ENCODE results near the gene RIPOR3.

RIPOR3 gene

DNA sequence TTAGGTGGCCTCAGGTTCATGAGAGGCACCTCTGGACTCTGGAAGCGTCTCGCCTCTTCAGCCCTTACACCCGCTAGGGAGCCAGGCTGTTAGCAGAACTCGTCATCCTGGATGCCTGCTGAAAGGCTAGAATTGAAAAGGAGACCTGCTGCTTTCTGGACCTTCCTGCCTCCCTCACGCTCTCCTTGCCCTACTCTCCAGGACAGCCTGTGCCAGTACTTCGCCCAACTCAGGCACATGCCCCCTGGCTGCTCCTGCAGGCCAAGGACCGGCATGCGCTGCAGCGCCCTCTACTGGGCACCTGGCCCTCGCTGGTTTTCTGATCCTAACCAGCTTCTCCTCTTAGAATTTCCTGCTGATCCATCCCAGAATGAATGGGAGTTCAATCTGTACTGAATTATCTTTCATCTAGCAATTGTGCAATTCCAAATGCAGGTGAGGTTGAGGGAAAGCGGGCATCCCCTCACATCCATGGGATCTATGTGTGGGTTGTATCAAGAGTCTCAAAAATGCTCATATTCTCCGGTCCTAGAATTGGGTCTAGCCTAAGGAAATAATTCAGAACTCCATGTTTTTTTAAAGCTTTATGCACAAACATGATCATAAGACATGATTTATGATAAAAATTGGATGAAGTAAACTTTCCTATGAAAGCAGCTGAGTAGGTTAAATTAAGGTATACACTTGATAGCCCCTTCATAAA is 103.2 kb downstream of the RIPOR3 start:
- peak in 7 of 14 donors; percentile 3 to 73 (median 37) for DNase-seq

DNA sequence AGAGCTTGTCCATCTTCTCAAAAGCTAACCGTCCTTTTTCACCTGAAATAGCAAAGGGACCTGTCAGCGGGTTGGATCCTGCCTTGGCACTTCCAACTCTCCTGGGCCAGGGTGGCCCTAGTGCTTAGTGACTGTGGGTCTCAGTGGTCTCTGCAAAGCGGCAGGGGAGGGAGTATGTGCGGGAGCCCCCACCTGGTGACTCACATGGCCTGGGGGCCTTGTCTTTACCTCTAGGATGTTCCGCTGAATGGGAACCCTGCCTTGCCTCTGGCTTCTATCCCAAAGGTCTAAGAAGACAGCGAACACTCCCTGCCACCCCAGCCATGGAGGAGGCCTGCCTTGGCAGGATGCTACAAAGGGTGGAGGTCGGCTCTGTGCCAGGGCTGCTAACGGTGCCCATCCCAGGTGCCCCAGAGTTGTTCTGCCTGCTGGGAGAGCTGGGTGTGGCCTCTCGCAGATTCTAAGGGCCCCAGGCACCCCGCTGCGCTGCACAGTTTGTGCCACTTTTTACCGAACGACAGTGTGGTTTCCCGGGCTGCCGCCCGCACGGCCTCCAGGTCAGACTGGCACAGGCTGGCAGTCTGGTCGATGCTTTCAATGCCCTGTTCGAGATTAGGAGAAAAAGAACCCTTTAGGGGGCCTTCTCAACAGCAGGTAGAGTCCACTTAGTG is 103.9 kb downstream of the RIPOR3 start:
- DNase-seq, result peak in 1 of 14 donors; percentile 31

DNA sequence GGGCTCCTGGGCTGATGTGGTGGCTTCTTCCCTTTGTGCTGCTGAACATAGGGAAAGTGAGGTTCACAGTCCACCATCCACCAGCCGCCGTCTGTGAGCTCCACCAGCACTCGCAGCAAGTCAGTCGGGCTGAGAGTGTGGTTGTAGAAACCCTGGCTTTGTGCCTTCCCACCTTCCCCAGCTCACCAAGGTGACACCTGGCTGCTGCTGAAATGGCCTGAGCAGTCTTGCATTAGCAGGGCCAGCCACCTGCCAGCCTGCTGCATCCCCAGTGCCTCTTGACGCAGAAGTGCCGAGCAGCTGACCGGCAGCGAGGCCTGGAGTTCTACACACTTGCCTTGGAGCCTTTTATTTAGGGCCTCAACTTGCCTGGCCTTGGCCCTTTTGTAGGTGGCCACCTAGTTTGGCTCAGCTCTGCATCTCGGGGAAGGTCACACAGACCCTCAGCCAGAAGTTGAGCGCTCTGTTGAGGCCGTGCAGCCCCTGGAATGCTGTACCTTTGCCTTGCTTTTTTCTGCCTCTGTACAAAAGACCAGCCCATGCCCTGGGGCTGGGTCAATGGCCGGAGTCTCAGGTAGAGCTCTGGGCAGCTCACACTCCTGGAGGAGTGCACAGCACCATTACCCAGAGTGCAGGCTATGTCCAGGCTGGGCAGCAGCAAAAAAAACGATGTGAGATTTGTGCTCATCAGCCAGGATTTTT is 104.7 kb downstream of the RIPOR3 start:
- no peak for DNase-seq

- DNase-seq, result no peak
These were observed 105.7 kb downstream of the RIPOR3 start for GRCh38 chr20:50585678-50586077.

DNA sequence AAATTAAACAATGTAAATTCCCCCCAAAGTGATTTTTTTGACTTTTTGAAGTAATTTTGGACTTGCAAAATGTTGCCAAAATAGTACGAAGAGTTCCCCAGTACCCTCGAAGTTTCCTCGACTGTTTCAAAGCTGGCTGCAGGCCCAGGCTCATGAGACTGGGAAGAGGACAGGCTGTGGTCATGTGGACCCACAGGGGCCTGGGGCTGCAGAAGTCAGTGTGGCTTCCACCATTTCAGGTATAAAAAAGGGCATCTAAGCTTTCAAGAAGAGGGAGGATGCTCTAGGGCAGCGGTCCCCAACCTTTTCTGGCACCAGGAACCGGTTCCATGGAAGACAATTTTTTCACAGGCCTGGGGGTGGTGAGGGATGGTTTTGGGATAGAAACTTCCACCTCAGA is 106.1 kb downstream of the RIPOR3 start:
- DNase-seq, result no peak

DNA sequence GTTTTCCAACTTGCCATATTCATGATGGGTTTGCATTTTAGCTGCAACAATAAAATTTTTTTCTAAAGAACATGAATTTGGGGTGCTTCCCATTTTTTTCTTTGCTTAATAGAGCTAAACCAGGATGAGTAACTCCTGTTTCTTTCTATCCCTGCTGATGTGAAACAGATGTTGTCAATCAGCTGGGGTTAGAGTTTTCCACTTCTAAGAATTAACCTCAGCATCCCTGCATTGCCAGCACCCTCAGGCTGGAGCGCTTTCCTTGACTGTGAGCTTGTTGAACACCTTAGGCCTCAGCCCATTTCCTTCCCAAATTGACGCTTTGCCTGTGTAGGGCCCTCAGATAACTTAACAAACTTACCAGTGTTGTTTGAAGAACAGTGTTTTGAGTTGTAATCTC is 106.7 kb downstream of the RIPOR3 start:
- DNase-seq, result no peak

- DNase-seq, result no peak
These were observed 107.7 kb downstream of the RIPOR3 start for GRCh38 chr20:50583442-50584150.

- no peak for DNase-seq
These were observed 108.6 kb downstream of the RIPOR3 start for GRCh38 chr20:50582591-50583234.

GRCh38 chr20:50582092-50582491 is 109.2 kb downstream of the RIPOR3 start:
- DNase-seq, result no peak

DNA sequence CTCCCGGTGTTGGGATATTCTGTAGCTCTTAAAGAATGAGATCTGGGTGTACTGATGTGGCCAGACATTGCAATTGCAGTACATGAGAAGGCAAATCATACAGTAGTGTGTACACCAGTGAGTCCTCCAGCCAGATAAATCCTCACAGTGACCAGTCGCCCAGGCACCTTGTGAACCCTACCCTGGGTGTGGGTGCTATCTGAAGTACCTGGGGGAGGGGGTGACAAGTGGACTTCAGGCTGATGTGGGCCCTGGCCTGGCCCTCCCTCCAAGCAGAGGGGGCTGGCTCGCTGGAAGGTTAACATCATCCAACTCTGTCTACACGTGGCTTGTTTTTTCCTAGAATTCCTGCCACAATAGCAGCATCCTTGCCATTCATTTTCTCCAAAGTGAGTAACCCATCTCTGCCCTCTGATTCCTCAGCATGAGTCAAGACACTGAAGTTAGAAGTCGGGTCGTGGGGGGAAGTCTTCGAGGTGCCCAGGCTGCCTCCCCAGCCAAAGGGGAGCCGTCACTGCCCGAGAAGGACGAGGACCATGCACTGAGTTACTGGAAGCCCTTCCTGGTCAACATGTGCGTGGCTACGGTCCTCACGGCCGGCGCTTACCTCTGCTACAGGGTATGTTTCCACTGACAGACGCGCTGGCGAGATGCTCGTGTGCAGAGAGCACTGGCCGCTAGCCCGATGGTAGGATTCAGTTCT is 110.3 kb downstream of the RIPOR3 start:
- DNase-seq, result no peak

GRCh38 chr20:50580016-50580747 is 111.2 kb downstream of the RIPOR3 start:
- peak in 7 of 14 donors; percentile 14 to 55 (median 29) for DNase-seq

DNA sequence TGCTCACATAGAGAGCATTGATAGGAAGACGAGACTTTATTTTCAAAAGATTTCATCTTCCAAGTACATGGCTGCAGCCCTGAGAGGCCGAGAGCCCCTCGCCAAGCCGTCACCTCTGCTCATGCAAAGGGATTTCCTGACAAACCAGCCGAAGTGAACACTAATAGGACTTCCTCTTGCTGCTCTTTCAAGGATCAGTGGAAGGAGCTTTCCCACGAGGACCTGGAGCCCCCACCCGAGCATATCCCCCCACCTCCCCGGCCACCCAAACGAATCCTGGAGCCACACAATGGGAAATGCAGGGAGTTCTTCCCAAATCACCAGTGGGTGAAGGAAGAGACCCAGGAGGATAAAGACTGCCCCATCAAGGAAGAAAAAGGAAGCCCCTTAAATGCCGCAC is 111.8 kb downstream of the RIPOR3 start:
- no peak for DNase-seq

- DNase-seq, result no peak
These were observed 112.6 kb downstream of the RIPOR3 start for GRCh38 chr20:50578778-50579165.

DNA sequence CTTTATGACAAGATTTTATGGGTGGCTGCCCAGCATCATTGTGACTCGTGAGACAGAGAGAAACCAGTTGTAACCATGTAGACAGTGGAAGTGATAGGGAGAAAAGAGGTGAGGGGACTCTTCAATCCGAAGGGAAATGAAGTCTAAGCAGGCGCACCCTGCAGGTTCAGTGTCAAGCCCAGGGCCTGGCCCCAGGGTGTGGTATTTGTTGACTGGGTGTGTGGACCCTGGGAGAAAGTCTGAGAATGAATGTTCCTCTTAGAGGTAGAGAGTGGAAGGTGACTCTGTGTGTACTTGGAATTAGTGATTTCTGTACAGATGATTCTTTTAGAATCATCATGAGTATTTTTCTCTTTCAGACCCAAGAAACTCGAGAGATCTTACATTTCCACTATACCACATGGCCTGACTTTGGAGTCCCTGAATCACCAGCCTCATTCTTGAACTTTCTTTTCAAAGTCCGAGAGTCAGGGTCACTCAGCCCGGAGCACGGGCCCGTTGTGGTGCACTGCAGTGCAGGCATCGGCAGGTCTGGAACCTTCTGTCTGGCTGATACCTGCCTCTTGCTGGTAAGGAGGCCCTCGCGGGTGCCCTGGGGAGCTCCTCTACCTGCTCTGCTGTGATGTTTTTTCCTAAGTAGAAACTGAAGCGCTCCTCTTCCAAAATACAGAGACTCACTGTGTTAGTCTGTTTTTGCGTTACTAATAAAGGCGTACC is 113.1 kb downstream of the RIPOR3 start:
- DNase-seq, result no peak

DNA sequence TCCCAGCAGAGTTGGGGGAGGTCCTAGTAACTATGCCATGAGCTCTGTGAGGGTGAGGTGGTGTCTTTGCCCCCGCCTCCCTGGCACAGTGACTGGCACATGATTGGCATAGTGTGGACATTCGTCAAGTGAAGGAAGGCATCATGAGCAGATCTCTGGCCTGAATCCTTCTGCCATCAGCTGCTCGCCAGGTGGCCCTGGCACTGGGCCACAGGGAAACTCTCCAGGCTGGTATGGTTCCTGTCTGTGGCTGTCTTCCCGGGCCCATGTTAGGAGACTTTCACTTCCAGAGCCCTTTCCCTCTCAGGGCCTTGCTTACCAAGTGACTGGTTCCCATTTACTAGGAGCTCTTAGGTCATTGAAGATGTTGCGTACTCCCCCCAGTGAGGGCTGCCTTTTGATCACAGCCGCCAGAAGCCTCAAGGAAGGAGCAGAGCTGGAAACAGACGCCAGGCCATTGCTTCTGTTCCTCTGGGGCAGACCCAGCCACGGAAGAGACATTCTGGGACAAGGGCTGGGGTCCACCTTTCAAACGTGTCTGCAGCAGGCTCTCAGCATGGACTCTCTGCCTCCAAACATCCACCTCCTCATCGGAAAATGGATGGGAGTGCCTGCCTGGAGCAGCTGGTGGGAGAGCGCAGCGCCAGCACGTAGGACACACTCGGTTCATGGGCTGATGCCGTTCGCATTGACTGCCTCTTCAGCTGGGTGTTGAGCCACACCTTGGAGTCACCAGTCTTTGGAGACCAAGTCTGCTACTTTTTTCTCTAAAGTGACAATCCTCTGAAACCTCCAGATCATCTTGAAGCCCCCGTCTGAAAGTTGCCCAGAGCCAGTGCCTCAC is 113.9 kb downstream of the RIPOR3 start:
- DNase-seq, result peak in 2 of 14 donors; percentile 22 to 80

DNA sequence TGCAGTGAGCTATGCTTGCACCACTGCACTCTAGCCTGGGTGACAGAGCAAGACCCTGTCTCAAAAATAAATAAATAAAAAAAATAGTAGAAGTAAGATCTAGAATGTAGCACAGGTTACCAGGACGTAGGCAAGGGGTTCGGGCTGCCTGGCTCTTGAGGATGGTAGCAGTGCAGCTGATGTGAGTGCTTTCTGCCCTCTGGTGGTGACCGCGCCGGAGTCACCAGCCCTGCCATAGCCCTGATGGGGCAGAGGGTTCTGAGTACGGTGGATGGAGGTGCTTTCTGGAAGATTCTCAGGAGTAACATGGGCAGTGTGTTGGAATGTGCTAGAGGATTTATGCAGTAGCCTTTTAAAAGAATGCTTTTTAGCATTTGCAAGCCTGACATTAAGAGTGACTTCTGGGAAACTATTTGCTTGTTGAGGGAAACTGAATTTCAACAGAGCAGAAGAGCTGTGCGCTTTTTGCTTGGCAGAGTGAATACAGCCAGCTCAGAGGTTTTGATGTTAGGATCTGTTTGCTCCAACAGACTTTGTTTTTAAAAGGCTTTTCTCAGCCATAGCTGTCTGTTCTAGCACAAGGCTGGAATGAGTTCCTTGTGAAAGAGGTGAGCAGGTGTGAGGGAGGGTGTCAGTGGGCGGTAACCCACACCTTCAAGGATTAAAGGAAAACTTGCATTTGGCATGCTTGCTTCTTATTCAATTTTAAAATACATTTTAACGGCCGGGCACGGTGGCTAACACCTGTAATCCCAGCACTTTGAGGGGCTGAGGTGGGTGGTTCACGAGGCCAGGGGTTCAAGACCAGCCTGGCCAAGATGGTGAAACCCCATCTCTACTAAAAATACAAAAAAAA is 115.2 kb downstream of the RIPOR3 start:
- DNase-seq, result peak in 10 of 14 donors; percentile 9 to 62 (median 38)

GRCh38 chr20:50574586-50574985 is 116.8 kb downstream of the RIPOR3 start:
- no peak for DNase-seq

DNA sequence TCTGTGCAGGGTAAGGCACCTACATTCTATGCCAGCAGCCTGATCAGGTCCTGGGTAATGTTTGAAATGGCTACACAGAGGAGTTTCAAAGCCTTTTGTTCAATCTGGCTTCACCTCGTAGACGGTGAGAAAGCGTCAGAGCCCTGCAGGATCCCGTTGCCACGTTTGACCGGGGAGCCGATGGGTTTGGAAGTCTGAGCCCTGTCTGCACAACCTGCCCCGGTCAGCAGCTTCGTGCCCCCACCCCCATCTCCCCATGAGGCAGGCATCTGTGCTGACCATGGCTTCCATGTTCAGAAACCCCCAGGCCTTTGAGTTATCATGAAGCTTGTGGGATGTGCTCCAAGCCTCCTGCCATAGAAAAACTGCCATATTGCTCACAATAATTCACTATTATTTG is 117.2 kb downstream of the RIPOR3 start:
- no peak for DNase-seq

Measured in C1 segment of cervical spinal cord (tissue), 14 donors.